ENCODE results near the gene DOK1. TPM values are rescaled to one million over a fixed set of nuclear protein-coding genes. Genes with fewer than 3 reads are reported as not detected.

The DOK1 gene
- total and polyA plus RNA-seq, 2 donors from 2014 or later = 11.3 to 16.7 TPM

DNA sequence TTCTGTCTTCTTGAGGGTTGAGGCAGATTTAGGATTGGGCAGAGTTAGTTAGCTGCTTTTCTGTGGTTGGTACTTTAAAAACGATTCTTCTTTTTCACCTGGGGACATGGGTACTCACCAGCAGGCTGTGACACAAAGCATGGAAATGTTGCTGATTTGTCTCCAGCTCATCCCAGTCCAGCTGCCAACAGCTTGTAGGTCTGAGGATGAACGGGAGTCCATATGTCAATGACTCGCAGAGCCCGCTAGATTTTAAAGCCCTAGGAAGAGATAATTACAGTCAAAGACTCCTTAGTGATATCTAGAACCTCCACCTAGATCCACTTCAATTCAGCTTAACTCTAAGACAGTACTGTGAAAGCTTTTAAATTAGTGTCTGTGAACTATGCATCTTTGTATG lies 20.8 kb downstream of the DOK1 start:
- Histone ChIP-seq H3K27ac (ENCODE audit: low read depth in 2 of 2, low read length in 2 of 2) (no peak overlapping the region), H3K36me3 (ENCODE audit: control insufficient read depth in 2 of 3, insufficient read depth in 3 of 3, low read length in 3 of 3) (no peaks in the 10 kb centered on the region), H3K9me3 (ENCODE audit: control insufficient read depth in 2 of 3, insufficient read depth in 1 of 3, low read length in 3 of 3) (no peaks in the 10 kb centered on the region), H3K9ac (ENCODE audit: low read length in 3 of 3) (no peak overlapping the region), H3K4me3 (ENCODE audit: low read length in 3 of 3) (no peak overlapping the region), H3K27me3 (ENCODE audit: control insufficient read depth, insufficient read depth, low read length) (no peaks in the 10 kb centered on the region), H3K4me1 (ENCODE audit: control insufficient read depth in 2 of 3, insufficient read depth in 2 of 3, low read depth in 1 of 3, low read length in 3 of 3) (no peaks in the 10 kb centered on the region)
- TF ChIP-seq, protein P1, sequence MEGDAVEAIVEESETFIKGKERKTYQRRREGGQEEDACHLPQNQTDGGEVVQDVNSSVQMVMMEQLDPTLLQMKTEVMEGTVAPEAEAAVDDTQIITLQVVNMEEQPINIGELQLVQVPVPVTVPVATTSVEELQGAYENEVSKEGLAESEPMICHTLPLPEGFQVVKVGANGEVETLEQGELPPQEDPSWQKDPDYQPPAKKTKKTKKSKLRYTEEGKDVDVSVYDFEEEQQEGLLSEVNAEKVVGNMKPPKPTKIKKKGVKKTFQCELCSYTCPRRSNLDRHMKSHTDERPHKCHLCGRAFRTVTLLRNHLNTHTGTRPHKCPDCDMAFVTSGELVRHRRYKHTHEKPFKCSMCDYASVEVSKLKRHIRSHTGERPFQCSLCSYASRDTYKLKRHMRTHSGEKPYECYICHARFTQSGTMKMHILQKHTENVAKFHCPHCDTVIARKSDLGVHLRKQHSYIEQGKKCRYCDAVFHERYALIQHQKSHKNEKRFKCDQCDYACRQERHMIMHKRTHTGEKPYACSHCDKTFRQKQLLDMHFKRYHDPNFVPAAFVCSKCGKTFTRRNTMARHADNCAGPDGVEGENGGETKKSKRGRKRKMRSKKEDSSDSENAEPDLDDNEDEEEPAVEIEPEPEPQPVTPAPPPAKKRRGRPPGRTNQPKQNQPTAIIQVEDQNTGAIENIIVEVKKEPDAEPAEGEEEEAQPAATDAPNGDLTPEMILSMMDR (IDR thresholded peaks at IDR 0.05; ENCODE audit: borderline replicate concordance, extremely low read depth, insufficient read depth) = no peak
- DNase-seq (no peak), FAIRE-seq (no peak)
- intact Hi-C loops (cut with DNase I) = no loop called here

DNA sequence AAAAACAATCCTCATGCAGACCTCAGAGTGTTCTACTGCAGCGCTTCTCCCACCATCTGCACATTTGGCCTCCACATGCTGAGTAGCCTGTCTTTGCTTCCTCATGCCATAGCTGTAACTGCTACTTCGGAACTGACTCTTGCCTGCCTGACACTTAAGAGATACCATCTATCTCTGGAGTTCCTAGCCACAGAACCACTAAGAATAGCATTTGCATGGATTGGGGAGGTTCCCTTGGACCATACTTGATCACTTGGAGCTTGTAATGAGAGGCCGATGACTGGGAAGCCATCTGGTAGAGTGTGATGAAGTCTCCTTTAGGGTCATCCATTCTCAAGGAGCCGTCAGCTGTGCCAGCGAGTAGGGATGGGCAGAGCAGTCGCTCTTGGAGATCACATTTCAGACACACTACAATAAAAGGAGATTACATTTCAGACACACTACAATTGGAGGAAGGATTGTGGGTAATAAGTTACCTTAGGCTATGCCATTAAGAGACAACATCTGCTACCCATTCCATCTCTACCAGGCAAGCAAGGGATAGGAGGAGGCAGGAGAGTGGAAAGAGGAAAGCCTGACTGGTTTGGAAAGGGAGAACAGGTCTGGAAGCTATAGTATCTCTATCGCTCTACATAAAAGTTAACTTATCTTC lies 21.8 kb downstream of the DOK1 start:
- FAIRE-seq = no peak
- H3K27ac ChIP-seq (ENCODE audit: low read depth in 2 of 2, low read length in 2 of 2) = no peak overlapping the region

DNA sequence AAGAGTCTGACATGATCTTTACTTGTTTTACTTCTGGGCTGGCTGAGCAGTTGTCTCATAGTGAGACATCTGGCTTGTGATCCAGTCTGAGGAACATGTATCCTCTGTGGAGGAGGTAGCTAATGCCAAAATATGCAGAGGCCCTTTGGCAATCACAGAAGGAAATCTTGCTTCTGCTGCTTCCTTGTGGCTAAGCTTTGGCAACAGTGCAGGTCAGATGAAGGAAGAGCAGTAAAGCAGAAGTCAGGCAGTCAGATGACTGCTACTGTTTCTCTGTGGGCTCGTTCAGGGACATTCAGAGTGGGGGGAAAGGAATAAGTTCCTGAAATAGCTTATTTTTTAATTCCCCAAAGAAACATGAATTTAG lies 22.3 kb downstream of the DOK1 start:
- FAIRE-seq (no peak), DNase-seq (no peak)
- TF ChIP-seq, protein P1 (IDR thresholded peaks at IDR 0.05; ENCODE audit: borderline replicate concordance, extremely low read depth, insufficient read depth) = no peak
- Histone ChIP-seq H3K9ac (ENCODE audit: low read length in 3 of 3) (no peak overlapping the region), H3K27ac (ENCODE audit: low read depth in 2 of 2, low read length in 2 of 2) (no peak overlapping the region), H3K4me3 (ENCODE audit: low read length in 3 of 3) (no peak overlapping the region), H3K27me3 (ENCODE audit: control insufficient read depth, insufficient read depth, low read length) (no peaks in the 10 kb centered on the region), H3K36me3 (ENCODE audit: control insufficient read depth in 2 of 3, insufficient read depth in 3 of 3, low read length in 3 of 3) (no peaks in the 10 kb centered on the region), H3K9me3 (ENCODE audit: control insufficient read depth in 2 of 3, insufficient read depth in 1 of 3, low read length in 3 of 3) (no peaks in the 10 kb centered on the region), H3K4me1 (ENCODE audit: control insufficient read depth in 2 of 3, insufficient read depth in 2 of 3, low read depth in 1 of 3, low read length in 3 of 3) (no peaks in the 10 kb centered on the region)
- intact Hi-C loops (cut with DNase I) = no loop called here

More for the DNA sequence above, 21.8 kb downstream of the DOK1 start:
- peak in 1 of 5 donors; percentile 22 for DNase-seq
- TF ChIP-seq, protein P1 (IDR thresholded peaks at IDR 0.05; ENCODE audit: borderline replicate concordance, extremely low read depth, insufficient read depth) = no peak
- H3K36me3 ChIP-seq (ENCODE audit: control insufficient read depth in 2 of 3, insufficient read depth in 3 of 3, low read length in 3 of 3) = no peaks in the 10 kb centered on the region
- no peaks in the 10 kb centered on the region for H3K27me3 ChIP-seq (ENCODE audit: control insufficient read depth, insufficient read depth, low read length)
- H3K4me3 ChIP-seq (ENCODE audit: low read length in 3 of 3) = no peak overlapping the region
- intact Hi-C loops (cut with DNase I) = no loop called here
- H3K9me3 ChIP-seq (ENCODE audit: control insufficient read depth in 2 of 3, insufficient read depth in 1 of 3, low read length in 3 of 3) = no peaks in the 10 kb centered on the region
- H3K4me1 ChIP-seq (ENCODE audit: control insufficient read depth in 2 of 3, insufficient read depth in 2 of 3, low read depth in 1 of 3, low read length in 3 of 3) = no peaks in the 10 kb centered on the region
- H3K9ac ChIP-seq (ENCODE audit: low read length in 3 of 3) = no peak overlapping the region

DNA sequence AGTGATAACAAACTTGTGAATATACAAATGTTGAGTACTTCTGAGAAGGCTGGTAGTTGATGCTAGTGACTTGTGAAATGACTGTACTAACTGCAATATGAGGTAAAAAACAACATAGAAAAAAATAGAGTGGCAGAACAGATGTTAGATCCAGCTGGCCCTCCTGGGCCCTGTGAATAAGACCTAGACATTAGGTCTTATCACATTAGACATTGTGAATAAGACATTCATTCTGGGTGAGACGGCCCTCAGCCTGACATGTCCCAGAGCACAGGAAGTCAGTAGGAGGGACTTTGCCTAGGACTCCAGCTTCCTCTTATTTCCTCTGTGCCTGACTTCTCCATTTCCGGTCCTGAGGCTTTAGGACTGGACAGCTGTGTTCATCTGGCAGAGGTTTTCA lies 22.9 kb downstream of the DOK1 start:
- H3K27me3 ChIP-seq (ENCODE audit: control insufficient read depth, insufficient read depth, low read length) = no peaks in the 10 kb centered on the region
- FAIRE-seq (no peak), DNase-seq (peak in 2 of 5 donors; percentile 3 to 55)
- no peaks in the 10 kb centered on the region for H3K36me3 ChIP-seq (ENCODE audit: control insufficient read depth in 2 of 3, insufficient read depth in 3 of 3, low read length in 3 of 3)
- no peak overlapping the region for H3K9ac ChIP-seq (ENCODE audit: low read length in 3 of 3)
- no peaks in the 10 kb centered on the region for H3K4me1 ChIP-seq (ENCODE audit: control insufficient read depth in 2 of 3, insufficient read depth in 2 of 3, low read depth in 1 of 3, low read length in 3 of 3)
- H3K4me3 ChIP-seq (ENCODE audit: low read length in 3 of 3) = no peak overlapping the region
- H3K27ac ChIP-seq (ENCODE audit: low read depth in 2 of 2, low read length in 2 of 2) = no peak overlapping the region
- intact Hi-C loops (cut with DNase I) = no loop called here
- H3K9me3 ChIP-seq (ENCODE audit: control insufficient read depth in 2 of 3, insufficient read depth in 1 of 3, low read length in 3 of 3) = no peaks in the 10 kb centered on the region
- TF ChIP-seq, protein P1 (IDR thresholded peaks at IDR 0.05; ENCODE audit: borderline replicate concordance, extremely low read depth, insufficient read depth) = no peak

Data from kidney (tissue), 14 donors.